Dendritic cell treated with granulocyte-macrophage colony-stimulating factor and Interleukin-4, amounts not matched to agents 40 ng/mL and 50 ng/mL, for 4 days (primary cell): ENCODE results near the gene GPC6.

ENCODE experiments used
- H3K27ac Mint-ChIP-seq: one replicate; pipeline ENCODE4 v1.8.0; 2022; ENCODE audit warnings: mild to moderate bottlenecking, mixed read lengths
- H3K27me3 Mint-ChIP-seq: one replicate; pipeline ENCODE4 v1.8.0; 2022; ENCODE audit warnings: mild to moderate bottlenecking, mixed read lengths
- H3K36me3 Mint-ChIP-seq: one replicate; pipeline ENCODE4 v1.8.0; 2022; ENCODE audit warnings: low read depth, mixed read lengths
- H3K4me1 Mint-ChIP-seq: one replicate; pipeline ENCODE4 v1.8.0; 2022; ENCODE audit warnings: low read depth, mixed read lengths
- H3K4me3 Mint-ChIP-seq: one replicate; pipeline ENCODE4 v1.8.0; 2022; ENCODE audit warnings: mild to moderate bottlenecking, moderate library complexity, mixed read lengths
- H3K9me3 Mint-ChIP-seq: one replicate; pipeline ENCODE4 v1.8.0; 2022; ENCODE audit warnings: mixed read lengths
- intact Hi-C: fragments of 100-400 bp; cut with micrococcal nuclease; formaldehyde crosslinking; loops from one replicate; pipeline ENCODE4 v1.15.0; 2022

GPC6 gene

GRCh38 chr13:93655154-93655553 lies 428.5 kb downstream of the GPC6 start:
- H3K9me3 Mint-ChIP-seq, result no peaks in the 10 kb centered on the region
- no peak overlapping the region for H3K27ac Mint-ChIP-seq
- H3K4me3 Mint-ChIP-seq, result no peak overlapping the region
- H3K4me1 Mint-ChIP-seq, result no peaks in the 10 kb centered on the region
- H3K36me3 Mint-ChIP-seq, result no peaks in the 10 kb centered on the region
- intact Hi-C loops, result no loop called here
- no peaks in the 10 kb centered on the region for H3K27me3 Mint-ChIP-seq

GRCh38 chr13:93660391-93661063 lies 433.9 kb downstream of the GPC6 start:
- no peaks in the 10 kb centered on the region for H3K4me1 Mint-ChIP-seq
- H3K27ac Mint-ChIP-seq, result no peak overlapping the region
- no peak overlapping the region for H3K4me3 Mint-ChIP-seq
- intact Hi-C loops, result no loop called here
- no peaks in the 10 kb centered on the region for H3K27me3 Mint-ChIP-seq
- peaks cover 8% of the 10 kb centered on the region for H3K9me3 Mint-ChIP-seq
- no peaks in the 10 kb centered on the region for H3K36me3 Mint-ChIP-seq

GRCh38 chr13:93670866-93671265 lies 444.3 kb downstream of the GPC6 start:
- no peaks in the 10 kb centered on the region for H3K36me3 Mint-ChIP-seq
- no peak overlapping the region for H3K4me3 Mint-ChIP-seq
- no peaks in the 10 kb centered on the region for H3K4me1 Mint-ChIP-seq
- H3K9me3 Mint-ChIP-seq, result no peaks in the 10 kb centered on the region
- intact Hi-C loops, result no loop called here
- H3K27me3 Mint-ChIP-seq, result no peaks in the 10 kb centered on the region
- no peak overlapping the region for H3K27ac Mint-ChIP-seq

- H3K4me3 Mint-ChIP-seq, result no peak overlapping the region
- no peaks in the 10 kb centered on the region for H3K4me1 Mint-ChIP-seq
- H3K27ac Mint-ChIP-seq, result no peak overlapping the region
- H3K9me3 Mint-ChIP-seq, result no peaks in the 10 kb centered on the region
- H3K36me3 Mint-ChIP-seq, result no peaks in the 10 kb centered on the region
- no peaks in the 10 kb centered on the region for H3K27me3 Mint-ChIP-seq
- intact Hi-C loops, result no loop called here
These were observed 446.4 kb downstream of the GPC6 start for GRCh38 chr13:93672996-93673395.

- intact Hi-C loops, result no loop called here
- no peaks in the 10 kb centered on the region for H3K27me3 Mint-ChIP-seq
These were observed 447.3 kb downstream of the GPC6 start for GRCh38 chr13:93673885-93674284.

GRCh38 chr13:93674337-93674755 lies 447.7 kb downstream of the GPC6 start:
- Mint-ChIP-seq H3K27ac (no peak overlapping the region), H3K4me1 (no peaks in the 10 kb centered on the region), H3K36me3 (no peaks in the 10 kb centered on the region), H3K9me3 (no peaks in the 10 kb centered on the region), H3K4me3 (no peak overlapping the region), H3K27me3 (no peaks in the 10 kb centered on the region)
- intact Hi-C loops, result no loop called here

More at GRCh38 chr13:93673885-93674284, 447.3 kb downstream of the GPC6 start:
- H3K4me3 Mint-ChIP-seq, result no peak overlapping the region
- no peaks in the 10 kb centered on the region for H3K36me3 Mint-ChIP-seq
- H3K27ac Mint-ChIP-seq, result no peak overlapping the region
- H3K9me3 Mint-ChIP-seq, result no peaks in the 10 kb centered on the region
- H3K4me1 Mint-ChIP-seq, result no peaks in the 10 kb centered on the region

DNA sequence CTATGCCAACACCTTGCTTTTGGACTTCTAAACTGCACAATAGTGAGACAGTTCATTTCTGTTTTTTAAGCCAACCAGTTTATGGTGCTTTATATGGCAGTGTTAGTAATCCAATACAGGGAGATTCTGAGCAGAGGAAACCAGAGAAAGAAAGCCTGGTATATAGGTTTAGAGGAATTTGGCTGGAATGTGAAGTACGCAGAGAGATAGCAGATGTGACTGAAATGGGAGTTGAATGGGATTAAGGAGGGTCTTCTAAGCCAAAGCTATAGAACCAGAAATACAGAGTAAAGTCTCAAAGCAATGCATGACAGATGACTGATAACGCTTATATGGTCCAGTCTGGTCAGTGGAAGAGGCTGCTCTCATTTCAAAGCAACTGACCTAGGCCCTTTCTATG lies 453.7 kb downstream of the GPC6 start:
- Mint-ChIP-seq H3K4me3 (no peak overlapping the region), H3K27ac (no peak overlapping the region), H3K9me3 (no peaks in the 10 kb centered on the region), H3K36me3 (no peaks in the 10 kb centered on the region), H3K27me3 (no peaks in the 10 kb centered on the region), H3K4me1 (no peaks in the 10 kb centered on the region)
- intact Hi-C loops, result no loop called here

- Mint-ChIP-seq H3K4me1 (no peaks in the 10 kb centered on the region), H3K4me3 (no peak overlapping the region), H3K27ac (no peak overlapping the region), H3K36me3 (no peaks in the 10 kb centered on the region), H3K9me3 (peaks cover 13% of the 10 kb centered on the region), H3K27me3 (no peaks in the 10 kb centered on the region)
- intact Hi-C loops, result no loop called here
These were observed 459.3 kb downstream of the GPC6 start for GRCh38 chr13:93685900-93686299.

GRCh38 chr13:93686399-93686798 lies 459.8 kb downstream of the GPC6 start:
- H3K36me3 Mint-ChIP-seq, result no peaks in the 10 kb centered on the region
- no peaks in the 10 kb centered on the region for H3K4me1 Mint-ChIP-seq
- no peak overlapping the region for H3K4me3 Mint-ChIP-seq
- no peak overlapping the region for H3K27ac Mint-ChIP-seq
- H3K9me3 Mint-ChIP-seq, result peaks cover 13% of the 10 kb centered on the region
- no peaks in the 10 kb centered on the region for H3K27me3 Mint-ChIP-seq
- intact Hi-C loops, result no loop called here

DNA sequence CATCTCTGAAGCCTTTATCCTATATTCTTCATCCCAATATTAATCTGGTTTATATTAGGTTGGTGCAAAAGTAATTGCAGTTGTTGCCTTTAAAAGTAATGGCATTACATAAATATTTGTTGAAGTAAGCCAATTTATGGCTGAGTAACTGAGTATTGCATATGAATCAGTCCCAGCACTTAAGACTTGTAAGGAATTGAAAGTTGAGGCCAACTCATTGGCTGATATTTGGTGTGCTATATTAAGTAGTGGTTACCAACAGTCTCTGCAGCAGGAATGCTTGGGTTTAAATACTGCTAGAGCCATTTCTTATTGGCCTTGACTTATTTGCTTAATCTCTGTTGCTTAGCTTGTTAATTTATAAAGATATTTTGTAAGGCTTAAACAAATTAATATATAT lies 460.7 kb downstream of the GPC6 start:
- Mint-ChIP-seq H3K4me1 (no peaks in the 10 kb centered on the region), H3K4me3 (no peak overlapping the region), H3K27ac (no peak overlapping the region), H3K27me3 (no peaks in the 10 kb centered on the region), H3K36me3 (no peaks in the 10 kb centered on the region), H3K9me3 (peaks cover 13% of the 10 kb centered on the region)
- intact Hi-C loops, result no loop called here

GRCh38 chr13:93689333-93689732 lies 462.7 kb downstream of the GPC6 start:
- Mint-ChIP-seq H3K27ac (no peak overlapping the region), H3K36me3 (no peaks in the 10 kb centered on the region), H3K4me1 (no peaks in the 10 kb centered on the region), H3K4me3 (no peak overlapping the region), H3K9me3 (peaks cover 13% of the 10 kb centered on the region), H3K27me3 (no peaks in the 10 kb centered on the region)
- intact Hi-C loops, result no loop called here

DNA sequence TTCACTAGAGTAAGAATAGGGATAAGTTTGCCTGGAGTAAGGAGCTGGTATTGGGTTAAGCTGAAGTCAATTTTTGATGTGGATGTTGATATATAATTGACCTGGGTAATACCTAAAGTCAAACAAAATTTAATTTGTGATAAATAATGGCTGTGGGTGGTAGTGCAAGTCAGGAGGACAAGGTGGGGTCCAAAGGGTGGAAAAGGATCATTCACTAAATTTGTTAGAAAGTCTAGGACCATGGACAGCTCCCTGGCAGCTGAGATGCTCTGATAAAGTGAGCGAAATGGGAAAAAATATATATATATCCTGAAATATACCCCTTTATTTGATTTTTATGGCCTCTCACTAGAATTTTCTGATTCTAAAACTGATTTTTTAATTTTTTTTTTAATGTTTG lies 463.5 kb downstream of the GPC6 start:
- Mint-ChIP-seq H3K9me3 (peaks cover 13% of the 10 kb centered on the region), H3K27me3 (no peaks in the 10 kb centered on the region), H3K36me3 (no peaks in the 10 kb centered on the region), H3K27ac (no peak overlapping the region), H3K4me1 (no peaks in the 10 kb centered on the region), H3K4me3 (no peak overlapping the region)
- intact Hi-C loops, result no loop called here

DNA sequence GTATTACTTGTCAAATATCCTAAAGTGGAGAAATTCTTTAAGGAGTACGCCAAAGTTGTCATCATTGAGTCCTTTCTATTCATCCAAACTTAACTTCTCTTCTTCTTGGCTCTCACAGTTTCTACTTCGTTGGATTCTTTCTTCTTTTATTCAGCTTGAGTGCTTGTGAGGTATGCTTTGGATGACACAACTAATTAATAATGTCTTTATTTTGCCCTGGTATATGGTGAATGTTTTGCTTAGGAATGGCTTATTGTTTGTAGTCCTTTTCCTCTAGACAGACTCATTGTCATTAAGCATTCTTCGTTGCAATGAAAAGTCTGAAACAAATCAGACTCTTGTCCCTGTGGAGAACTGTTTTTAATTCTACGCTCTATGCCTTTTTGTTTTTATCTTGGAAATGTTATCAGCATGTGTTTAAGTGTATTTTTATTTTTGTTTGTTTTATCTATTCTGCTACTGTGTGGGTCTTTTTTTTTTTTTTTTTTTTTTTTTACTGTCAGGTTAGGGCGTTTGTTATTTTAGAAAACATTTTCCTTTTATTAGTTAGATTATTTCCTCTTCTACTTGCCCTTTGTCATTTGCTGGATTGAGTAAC lies 471.5 kb downstream of the GPC6 start:
- Mint-ChIP-seq H3K4me1 (no peaks in the 10 kb centered on the region), H3K36me3 (no peaks in the 10 kb centered on the region), H3K4me3 (no peak overlapping the region), H3K27ac (no peak overlapping the region), H3K9me3 (peaks cover 47% of the 10 kb centered on the region), H3K27me3 (no peaks in the 10 kb centered on the region)
- intact Hi-C loops, result no loop called here

DNA sequence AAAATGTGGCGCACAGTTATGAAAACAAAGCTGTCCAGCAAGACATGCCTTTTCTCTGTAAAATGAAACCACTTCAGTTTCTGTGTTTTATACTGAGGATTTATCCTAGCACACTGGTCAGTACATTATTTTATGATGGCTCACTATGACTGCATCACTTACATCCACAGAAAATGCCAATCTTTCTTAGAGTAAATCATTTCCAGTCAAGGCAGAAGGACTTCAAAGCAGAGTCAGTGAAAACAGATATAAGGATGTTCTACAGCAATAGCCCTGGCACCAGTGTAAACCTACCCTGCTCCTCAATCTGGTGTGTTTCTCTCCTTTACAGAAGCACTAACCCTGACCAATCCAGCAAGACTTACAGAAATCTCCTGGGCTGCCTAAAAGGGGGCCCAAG lies 473.5 kb downstream of the GPC6 start:
- H3K9me3 Mint-ChIP-seq, result peaks cover 47% of the 10 kb centered on the region
- no peaks in the 10 kb centered on the region for H3K36me3 Mint-ChIP-seq
- H3K4me1 Mint-ChIP-seq, result no peaks in the 10 kb centered on the region
- intact Hi-C loops, result no loop called here
- H3K4me3 Mint-ChIP-seq, result no peak overlapping the region
- no peak overlapping the region for H3K27ac Mint-ChIP-seq
- H3K27me3 Mint-ChIP-seq, result no peaks in the 10 kb centered on the region
